Body of pancreas (tissue), 4 donors: Measurements from ENCODE around the gene C6orf62. TPM values are rescaled to one million over a fixed set of nuclear protein-coding genes. Genes with fewer than 3 reads are reported as not detected.
"Not testable (repeated sequence)": the region's sequence is repeated elsewhere in the genome, so short reads cannot be mapped to it uniquely, and the experiment has no call there.

ENCODE experiments used
- ATAC-seq: fragments of 150-250 bp; one replicate; pipeline ENCODE4 v1.9.1; 2016
- DNase-seq, 4 donors: peaks; one replicate each; pipeline ENCODE4 v3.0.0-alpha.2; 2019
- H3K27ac ChIP-seq, 4 donors: fragments of 200-600 bp; sonication (generic); 1 replicate in 3 of 4; 2 replicates in 1 of 4; pipeline versions ENCODE4 v1.5.1 to v1.6.1; 2016 to 2019; ENCODE audit warnings: mild to moderate bottlenecking in 1 of 4, mixed read lengths in 1 of 4, moderate library complexity in 1 of 4
- H3K27me3 ChIP-seq, 2 donors: fragments of 200-600 bp; sonication (generic); one replicate each; pipeline ENCODE4 v1.6.0; 2016; ENCODE audit warnings: mild to moderate bottlenecking in 1 of 2
- H3K36me3 ChIP-seq, 2 donors: fragments of 200-600 bp; sonication (generic); replicated peaks in 1 of 2; 2 replicates each; pipeline ENCODE4 v1.5.1; 2016; ENCODE audit warnings: low read depth in 2 of 2; ENCODE audit not compliant: insufficient read depth in 1 of 2
- H3K4me1 ChIP-seq: fragments of 200-600 bp; sonication (generic); one replicate; pipeline ENCODE4 v1.6.0; 2016
- H3K4me3 ChIP-seq, 2 donors: fragments of 200-600 bp; sonication (generic); 1 replicate in 1 of 2; 2 replicates in 1 of 2; pipeline ENCODE4 v1.5.1; 2016 to 2019
- H3K9me3 ChIP-seq, 3 donors: fragments of 200-600 bp; sonication (generic); 1 replicate in 2 of 3; 2 replicates in 1 of 3; pipeline ENCODE4 v1.5.1; 2016
- POLR2A ChIP-seq, 3 donors: fragments of 450-650 bp; IDR thresholded peaks; one replicate each; pipeline ENCODE4 v1.6.1; 2016; ENCODE audit warnings: antibody characterized with exemption in 3 of 3, mild to moderate bottlenecking in 2 of 3
- WGBS, 2 donors: methylation state at CpG; one replicate each; pipeline ENCODE4 v1.1.5; 2017; 5-methylcytosine and 5-hydroxymethylcytosine counted together
- intact Hi-C: fragments of 100-400 bp; cut with DNase I; formaldehyde crosslinking; loops from one replicate; pipeline ENCODE4 v1.15.1; 2023
- total RNA-seq, 2 donors: library from RNA; depleted of rRNA; stranded (reverse); fragments of >200 nt; gene quantifications; one replicate each; pipeline ENCODE4 v1.1.0, GENCODE V29; 2016
- TF ChIP-seq, protein P1 (sequence below), 7 experiments: fragments of 450-650 bp in 4 of 7; fragments of 200-600 bp in 3 of 7; sonication (generic) in 3 of 7; IDR thresholded peaks; one replicate each; pipeline ENCODE4 v1.5.1; 2016 to 2019; ENCODE audit warnings: antibody characterized with exemption in 7 of 7

The C6orf62 gene
- total RNA-seq, 2 donors from 2014 or later, result 46.5 to 70.0 TPM

DNA sequence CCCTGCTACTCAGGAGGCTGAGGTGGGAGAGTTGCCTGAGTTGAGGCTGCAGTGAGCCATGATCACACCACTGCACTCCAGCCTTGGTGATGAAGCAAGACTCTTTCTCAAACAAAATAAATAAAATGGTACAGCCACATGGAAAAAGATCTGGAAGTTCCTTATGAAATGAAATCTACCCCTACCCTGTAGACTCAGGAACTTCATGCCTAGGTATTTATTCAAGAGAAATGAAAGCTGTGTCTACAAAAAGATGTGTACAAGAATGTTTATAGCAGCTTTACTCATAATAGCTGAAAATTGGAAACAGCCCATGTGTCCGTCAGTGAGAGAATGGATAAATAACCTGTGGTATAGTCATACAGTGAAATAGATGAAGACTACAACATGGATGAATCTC is 15.2 kb upstream of the C6orf62 start:
- Histone ChIP-seq H3K27ac (no peak overlapping the region), H3K4me1 (peaks cover 8% of the 10 kb centered on the region), H3K9me3 (peaks cover 0 to 13% (median 0%) of the 10 kb centered on the region in 3 donors), H3K36me3 (no peaks in the 10 kb centered on the region), H3K27me3 (no peaks in the 10 kb centered on the region), H3K4me3 (no peak overlapping the region)
- intact Hi-C loops, result no loop called here
- no peak for TF ChIP-seq POLR2A (IDR thresholded peaks at IDR 0.05)
- TF ChIP-seq, protein P1, sequence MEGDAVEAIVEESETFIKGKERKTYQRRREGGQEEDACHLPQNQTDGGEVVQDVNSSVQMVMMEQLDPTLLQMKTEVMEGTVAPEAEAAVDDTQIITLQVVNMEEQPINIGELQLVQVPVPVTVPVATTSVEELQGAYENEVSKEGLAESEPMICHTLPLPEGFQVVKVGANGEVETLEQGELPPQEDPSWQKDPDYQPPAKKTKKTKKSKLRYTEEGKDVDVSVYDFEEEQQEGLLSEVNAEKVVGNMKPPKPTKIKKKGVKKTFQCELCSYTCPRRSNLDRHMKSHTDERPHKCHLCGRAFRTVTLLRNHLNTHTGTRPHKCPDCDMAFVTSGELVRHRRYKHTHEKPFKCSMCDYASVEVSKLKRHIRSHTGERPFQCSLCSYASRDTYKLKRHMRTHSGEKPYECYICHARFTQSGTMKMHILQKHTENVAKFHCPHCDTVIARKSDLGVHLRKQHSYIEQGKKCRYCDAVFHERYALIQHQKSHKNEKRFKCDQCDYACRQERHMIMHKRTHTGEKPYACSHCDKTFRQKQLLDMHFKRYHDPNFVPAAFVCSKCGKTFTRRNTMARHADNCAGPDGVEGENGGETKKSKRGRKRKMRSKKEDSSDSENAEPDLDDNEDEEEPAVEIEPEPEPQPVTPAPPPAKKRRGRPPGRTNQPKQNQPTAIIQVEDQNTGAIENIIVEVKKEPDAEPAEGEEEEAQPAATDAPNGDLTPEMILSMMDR (IDR thresholded peaks at IDR 0.05), result no peak
- ATAC-seq, result no peak
- DNase-seq, result no peak
- 82 to 94% methylated on average over 1 of the region's 1 CpG for WGBS, 2 donors

DNA sequence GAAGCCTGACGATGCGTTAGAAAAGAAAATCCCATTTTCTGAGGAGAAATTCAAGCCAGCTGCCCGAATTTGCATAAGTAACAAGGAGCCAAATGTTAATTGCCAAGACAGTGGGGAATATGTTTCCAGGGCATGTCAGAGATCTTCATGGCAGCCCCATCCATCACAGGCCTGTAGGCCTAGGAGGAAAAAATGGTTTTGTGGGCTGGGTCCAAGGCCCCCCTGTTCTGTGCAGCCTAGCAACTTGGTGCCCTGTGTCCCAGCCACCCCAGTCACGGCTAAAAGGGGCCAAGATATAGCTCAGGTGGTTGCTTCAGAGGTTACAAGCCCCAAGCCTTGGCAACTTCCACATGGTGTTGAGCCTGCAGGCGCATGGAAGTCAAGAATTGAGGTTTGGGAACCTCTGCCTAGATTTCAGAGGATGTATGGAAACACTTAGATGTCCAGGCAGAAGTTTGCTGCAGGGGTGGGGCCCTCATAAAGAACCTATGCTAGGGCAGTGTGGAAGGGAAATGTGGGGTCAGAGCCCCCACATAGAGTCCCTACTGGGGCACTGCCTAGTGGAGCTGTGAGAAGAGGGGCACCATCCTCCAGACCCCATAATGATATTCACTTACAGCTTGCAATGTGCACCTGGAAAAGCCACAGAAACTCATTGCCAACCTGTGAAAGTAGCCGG is 12.6 kb upstream of the C6orf62 start:
- ATAC-seq, H3K27ac ChIP-seq, intact Hi-C loops, H3K36me3 ChIP-seq, H3K4me3 ChIP-seq, H3K27me3 ChIP-seq, DNase-seq: not testable (repeated sequence)
- 87 to 93% methylated on average over 6 of the region's 6 CpGs for WGBS, 2 donors
- H3K9me3 ChIP-seq, result peaks cover 0 to 13% (median 0%) of the 10 kb centered on the region in 3 donors
- H3K4me1 ChIP-seq, result peaks cover 12% of the 10 kb centered on the region

DNA sequence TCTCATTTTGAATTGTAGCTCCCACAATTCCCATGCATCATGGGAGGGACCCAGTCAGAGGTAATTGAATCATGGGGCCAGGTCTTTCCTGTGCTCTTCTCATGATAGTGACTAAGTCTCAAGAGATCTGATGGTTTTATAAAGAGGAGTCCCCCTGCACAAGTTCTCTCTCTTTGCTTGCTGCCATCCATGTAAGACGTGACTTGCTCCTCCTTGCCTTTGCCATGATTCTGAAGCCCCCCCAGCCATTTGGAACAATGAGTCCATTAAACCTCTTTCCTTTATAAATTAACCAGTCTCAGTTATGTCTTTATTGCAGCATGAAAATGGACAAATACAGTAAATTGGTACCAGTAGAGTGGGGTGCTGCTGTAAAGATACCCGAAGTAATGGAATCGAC is 11.7 kb upstream of the C6orf62 start:
- intact Hi-C loops, result not testable (repeated sequence)

DNA sequence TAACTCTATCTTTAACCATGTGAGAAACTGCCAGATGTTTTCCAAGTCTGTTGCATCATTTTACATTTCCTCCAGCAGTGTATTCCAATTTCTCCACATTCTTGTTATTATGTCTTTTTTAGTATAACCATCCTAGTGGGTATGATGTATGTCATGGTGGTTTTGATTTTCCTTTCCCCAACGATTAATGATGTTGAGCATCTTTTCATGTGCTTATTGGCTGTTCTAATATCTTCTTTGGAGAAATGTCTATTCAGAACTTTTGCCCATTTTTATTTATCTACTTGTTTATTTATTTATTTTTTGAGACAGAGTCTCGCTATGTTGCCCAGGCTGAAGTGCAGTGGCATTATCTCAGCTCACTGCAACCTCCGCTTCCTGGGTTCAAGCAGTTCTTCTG is 4.3 kb upstream of the C6orf62 start:
- no peaks in the 10 kb centered on the region for H3K9me3 ChIP-seq
- peaks cover 16% of the 10 kb centered on the region for H3K4me1 ChIP-seq
- ATAC-seq, result no peak
- H3K36me3 ChIP-seq, result no peaks in the 10 kb centered on the region
- TF ChIP-seq, protein P1 (IDR thresholded peaks at IDR 0.05), result no peak
- no peak for TF ChIP-seq POLR2A (IDR thresholded peaks at IDR 0.05)
- DNase-seq, result no peak
- WGBS, 2 donors, result 88 to 94% methylated on average over 3 of the region's 3 CpGs
- intact Hi-C loops, result no loop called here
- H3K27me3 ChIP-seq, result no peaks in the 10 kb centered on the region
- no peak overlapping the region for H3K27ac ChIP-seq
- no peak overlapping the region for H3K4me3 ChIP-seq

More for the DNA sequence above, 11.7 kb upstream of the C6orf62 start:
- Histone ChIP-seq H3K9me3 (peaks cover 0 to 13% (median 0%) of the 10 kb centered on the region in 3 donors), H3K4me1 (peaks cover 12% of the 10 kb centered on the region)
- not testable (repeated sequence) for H3K4me3 ChIP-seq, H3K36me3 ChIP-seq, H3K27me3 ChIP-seq, DNase-seq, H3K27ac ChIP-seq, ATAC-seq
- WGBS, 2 donors, result 89 to 94% methylated on average over 3 of the region's 3 CpGs

DNA sequence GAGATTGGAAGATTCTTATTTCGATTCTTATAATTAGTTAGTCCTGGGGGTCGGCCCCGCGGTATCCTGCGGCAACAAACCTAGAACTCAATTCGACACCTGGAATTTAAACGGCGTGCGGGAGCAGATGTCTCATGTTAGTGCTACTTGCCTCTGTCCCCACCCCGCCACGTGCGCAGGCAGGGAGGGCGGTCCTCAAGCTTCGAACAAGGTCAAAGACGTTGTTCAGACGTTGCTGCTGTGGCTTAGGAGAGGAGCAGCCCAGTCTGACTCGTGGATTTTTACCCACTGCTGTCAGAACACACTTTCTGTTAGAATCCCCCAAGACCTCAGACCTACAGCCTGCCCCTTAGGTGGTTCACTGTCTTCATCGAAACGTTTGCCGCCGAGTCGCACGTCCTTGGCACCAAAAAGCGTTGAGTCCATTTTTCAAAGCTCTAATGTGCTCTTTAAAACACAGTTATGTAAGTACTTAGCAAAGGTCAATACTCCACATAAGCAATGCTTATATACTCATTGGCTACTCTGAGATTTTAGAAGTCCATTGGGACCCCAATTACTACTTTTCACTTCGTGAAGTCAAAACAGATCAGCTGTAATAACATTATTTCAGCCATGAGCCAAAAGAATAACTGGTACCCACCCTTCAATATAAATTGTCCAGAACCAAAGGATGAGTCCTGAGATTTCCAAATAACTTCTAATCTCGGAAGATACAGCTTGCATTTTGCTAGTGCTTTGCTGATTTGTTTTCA is 2.7 kb upstream of the C6orf62 start:
- peak overlapping the region; percentile 97 to 100 (median 98) for H3K27ac ChIP-seq
- peaks cover 12% of the 10 kb centered on the region for H3K4me1 ChIP-seq
- no peaks in the 10 kb centered on the region for H3K36me3 ChIP-seq
- H3K4me3 ChIP-seq, result peak overlapping the region; percentile 21 to 71
- peak; percentile 67 for ATAC-seq
- 2 to 4% methylated on average over 17 to 26 of the region's 26 CpGs for WGBS, 2 donors
- TF ChIP-seq POLR2A (IDR thresholded peaks at IDR 0.05), result peak; percentile 85 to 97 (median 96)
- TF ChIP-seq, protein P1 (IDR thresholded peaks at IDR 0.05), result no peak
- no peaks in the 10 kb centered on the region for H3K27me3 ChIP-seq
- intact Hi-C loops, result no loop called here
- peak in 3 of 4 donors; percentile 89 to 91 (median 91) for DNase-seq
- no peaks in the 10 kb centered on the region for H3K9me3 ChIP-seq
